ENCODE measurements around the gene PRKCE. TPM values are rescaled to one million over a fixed set of nuclear protein-coding genes. Genes with fewer than 3 reads are reported as not detected.

Gene PRKCE
- total RNA-seq, 4 donors from 2014 or later: 10.9 to 19.6 (median 14.9) TPM

DNA sequence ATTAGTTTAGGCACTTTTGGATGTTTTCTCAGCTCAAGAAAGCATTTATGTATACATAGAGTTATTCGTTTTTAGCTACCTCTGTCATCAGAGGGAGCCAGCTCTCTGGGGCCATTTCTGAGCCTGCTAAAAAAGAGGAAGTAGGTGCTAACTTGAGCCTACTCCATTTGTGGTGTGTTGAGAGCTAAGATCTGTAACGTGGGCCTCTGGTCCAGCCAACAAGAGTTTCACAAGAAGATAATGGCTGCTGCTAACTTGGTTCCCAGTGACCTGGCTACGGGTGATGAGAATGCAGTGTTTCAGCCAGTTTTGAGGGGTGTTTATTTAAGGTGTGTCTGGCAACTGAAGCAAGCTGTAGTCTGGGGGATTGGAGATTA, 182.5 kb downstream of the PRKCE start:
- TF ChIP-seq, protein P1, sequence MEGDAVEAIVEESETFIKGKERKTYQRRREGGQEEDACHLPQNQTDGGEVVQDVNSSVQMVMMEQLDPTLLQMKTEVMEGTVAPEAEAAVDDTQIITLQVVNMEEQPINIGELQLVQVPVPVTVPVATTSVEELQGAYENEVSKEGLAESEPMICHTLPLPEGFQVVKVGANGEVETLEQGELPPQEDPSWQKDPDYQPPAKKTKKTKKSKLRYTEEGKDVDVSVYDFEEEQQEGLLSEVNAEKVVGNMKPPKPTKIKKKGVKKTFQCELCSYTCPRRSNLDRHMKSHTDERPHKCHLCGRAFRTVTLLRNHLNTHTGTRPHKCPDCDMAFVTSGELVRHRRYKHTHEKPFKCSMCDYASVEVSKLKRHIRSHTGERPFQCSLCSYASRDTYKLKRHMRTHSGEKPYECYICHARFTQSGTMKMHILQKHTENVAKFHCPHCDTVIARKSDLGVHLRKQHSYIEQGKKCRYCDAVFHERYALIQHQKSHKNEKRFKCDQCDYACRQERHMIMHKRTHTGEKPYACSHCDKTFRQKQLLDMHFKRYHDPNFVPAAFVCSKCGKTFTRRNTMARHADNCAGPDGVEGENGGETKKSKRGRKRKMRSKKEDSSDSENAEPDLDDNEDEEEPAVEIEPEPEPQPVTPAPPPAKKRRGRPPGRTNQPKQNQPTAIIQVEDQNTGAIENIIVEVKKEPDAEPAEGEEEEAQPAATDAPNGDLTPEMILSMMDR (IDR thresholded peaks at IDR 0.05; ENCODE audit: low read depth): no peak

DNA sequence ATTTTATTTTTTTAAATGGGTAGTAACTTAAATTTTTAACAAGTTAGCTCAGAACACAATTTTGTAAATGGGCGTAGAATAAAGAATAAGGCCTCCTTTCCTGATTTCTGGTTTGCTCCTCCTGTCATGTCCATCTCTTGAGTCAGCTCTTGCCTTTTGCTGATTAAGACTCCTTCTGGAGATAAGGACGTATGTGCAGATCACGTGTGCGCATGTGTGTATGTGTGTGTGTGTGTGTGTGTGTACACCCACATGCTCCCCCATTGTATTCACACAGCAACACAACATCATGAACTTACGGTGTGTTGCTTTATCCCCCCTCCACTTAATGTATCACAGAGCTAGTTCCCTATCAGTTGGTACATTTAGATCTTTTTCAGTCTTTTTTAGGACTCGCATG, 182.9 kb downstream of the PRKCE start:
- TF ChIP-seq, protein P1 (IDR thresholded peaks at IDR 0.05; ENCODE audit: low read depth): no peak

DNA sequence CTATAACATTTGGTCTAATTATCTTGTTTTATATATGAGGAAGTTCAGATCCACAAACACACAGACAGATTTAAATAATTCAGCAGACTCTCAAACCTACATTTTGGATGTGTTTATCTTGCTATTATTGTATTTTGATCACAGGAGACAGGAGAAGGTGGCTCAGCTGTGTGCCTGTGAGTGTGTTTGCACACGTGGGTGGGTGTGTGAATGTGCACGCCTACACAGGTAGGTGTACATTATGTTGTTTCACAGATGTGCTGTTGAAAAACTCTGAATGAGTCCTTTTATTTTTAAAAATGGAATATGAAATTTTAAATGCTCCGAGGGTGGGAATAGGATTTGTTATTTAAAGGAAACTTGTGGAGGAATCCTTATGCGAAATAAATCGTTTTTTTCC, 183.4 kb downstream of the PRKCE start:
- TF ChIP-seq, protein P1 (IDR thresholded peaks at IDR 0.05; ENCODE audit: low read depth): no peak

DNA sequence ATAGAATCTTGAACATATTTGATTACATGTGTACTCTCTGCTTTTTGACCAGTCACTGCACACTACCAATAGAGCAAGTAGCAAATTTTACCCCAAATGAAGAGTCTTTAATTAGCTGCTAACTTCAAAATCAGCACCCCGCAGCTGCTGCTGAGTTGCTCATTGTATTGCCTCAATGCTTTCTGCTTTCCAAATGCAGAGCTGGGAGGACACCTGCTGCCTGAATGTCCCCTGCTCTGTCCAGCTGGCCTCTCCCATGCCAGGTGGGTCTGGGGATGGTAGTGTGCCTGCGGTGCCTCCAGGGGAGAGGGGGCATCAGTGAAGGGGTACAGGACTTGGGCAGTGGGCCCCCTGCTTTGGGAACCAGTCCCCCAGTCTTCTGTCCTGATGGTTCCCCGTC, 184.8 kb downstream of the PRKCE start:
- TF ChIP-seq, protein P1 (IDR thresholded peaks at IDR 0.05; ENCODE audit: low read depth): no peak

DNA sequence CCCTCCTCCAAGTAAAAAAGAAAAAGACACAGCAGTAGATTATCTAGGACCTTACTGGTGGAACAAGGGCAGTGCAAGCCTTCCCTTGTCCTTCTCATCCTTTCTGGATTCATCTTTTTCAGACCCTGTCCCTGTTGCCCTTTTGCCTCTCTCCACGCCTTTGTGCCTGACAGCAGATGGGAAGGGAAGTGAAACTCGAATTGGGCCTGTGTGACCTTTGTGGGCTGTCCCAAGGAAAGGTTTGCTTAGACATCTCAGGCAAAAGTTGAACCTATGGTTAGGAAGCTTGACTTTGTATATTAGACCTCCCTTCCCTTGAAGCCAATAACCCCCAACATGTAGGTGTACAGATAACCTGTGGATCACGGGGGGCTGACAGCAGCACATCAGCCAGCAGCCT, 185.3 kb downstream of the PRKCE start:
- TF ChIP-seq, protein P1 (IDR thresholded peaks at IDR 0.05; ENCODE audit: low read depth): no peak

DNA sequence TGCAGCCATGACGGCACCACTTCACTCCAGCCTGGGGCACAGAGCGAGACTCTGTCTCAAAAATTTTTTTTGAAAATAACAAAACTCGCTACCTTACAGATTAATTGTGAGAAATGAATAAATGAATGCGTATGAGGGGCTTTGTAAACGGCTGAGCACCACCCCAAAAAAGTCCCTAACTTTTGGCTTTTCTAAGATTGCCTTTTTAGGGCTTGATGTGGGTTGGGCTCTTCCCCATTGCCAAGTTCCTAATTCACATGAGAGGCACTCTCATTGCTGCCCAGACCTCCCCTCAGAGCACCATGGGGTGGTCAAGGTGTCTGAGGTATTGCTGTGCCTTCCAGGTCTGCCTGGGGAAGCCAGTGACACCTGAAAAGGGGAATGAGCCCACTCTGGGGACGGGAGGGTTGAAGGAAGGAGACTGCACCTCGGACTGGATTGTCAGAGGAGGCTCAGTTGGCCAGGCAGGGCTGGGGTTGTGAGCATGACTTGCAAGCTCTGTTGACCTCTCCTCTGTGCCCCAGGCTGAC, 186.4 kb downstream of the PRKCE start:
- TF ChIP-seq, protein P1 (IDR thresholded peaks at IDR 0.05; ENCODE audit: low read depth): no peak

DNA sequence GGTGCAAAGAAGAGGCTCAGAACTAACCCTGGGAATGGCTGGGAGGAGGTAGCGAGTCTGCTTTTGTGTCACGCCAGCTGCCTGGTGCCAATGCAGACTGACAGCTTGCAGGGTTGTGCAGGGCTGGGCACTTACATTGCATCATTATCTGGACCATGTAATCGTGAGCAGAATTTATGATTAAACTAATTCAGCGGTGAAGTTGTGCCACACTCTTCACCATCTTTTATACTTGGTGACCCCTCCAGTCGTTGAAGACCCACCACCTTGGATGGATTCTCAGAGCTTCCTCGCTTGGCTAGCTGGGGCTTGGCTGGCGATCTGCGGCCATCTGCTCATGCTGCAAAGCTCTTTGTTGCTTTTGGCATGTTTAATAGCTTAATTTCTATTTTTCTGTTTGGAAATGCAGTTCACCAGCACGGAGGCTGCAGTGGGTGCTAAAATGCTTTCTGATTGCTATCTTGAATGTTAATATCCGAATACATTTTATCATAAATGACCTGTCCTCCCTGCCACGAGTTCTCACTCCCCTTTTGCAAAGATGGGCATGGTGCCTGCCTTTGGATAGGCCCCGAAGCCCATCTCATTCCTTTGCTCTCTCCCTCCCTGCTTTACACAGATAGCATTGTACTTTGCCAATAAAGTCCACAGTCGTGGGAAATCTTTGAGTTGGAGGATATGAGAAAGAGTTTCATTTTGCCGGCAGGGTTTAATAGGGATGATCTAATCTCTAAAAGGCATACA, 188.2 kb downstream of the PRKCE start:
- TF ChIP-seq, protein P1 (IDR thresholded peaks at IDR 0.05; ENCODE audit: low read depth): no peak
